SU-DHL-6 (cell line): ENCODE data around the gene KRTAP3-1.

ENCODE experiments used
- CTCF ChIP-seq: fragments of 200-600 bp; sonication (generic); IDR thresholded peaks from one replicate; pipeline ENCODE4 v1.5.1; 2017; ENCODE audit warnings: antibody characterized with exemption, mild to moderate bottlenecking, low read length, moderate library complexity; ENCODE audit not compliant: insufficient read depth, poor library complexity, severe bottlenecking
- EZH2phosphoT487 ChIP-seq: fragments of 200-600 bp; sonication (generic), shearing (Covaris generic); conservative IDR thresholded peaks from 2 replicates; pipeline ENCODE4 v1.6.1; 2018; ENCODE audit warnings: mild to moderate bottlenecking, antibody characterized with exemption, low read length, moderate library complexity, mixed read lengths

GRCh38 chr17:41012326-41013120, 3.6 kb upstream of the KRTAP3-1 start:
- TF ChIP-seq CTCF (no peak), EZH2phosphoT487 (no peak)
